Activated CD4-positive, CD25-positive, alpha-beta regulatory T cell treated with anti-CD3 and anti-CD28 coated beads, Interleukin-2, amount 50 U/mL, for 16 hours (primary cell): Measurements from ENCODE around the gene FYN.
"Not testable (repeated sequence)": the region's sequence is repeated elsewhere in the genome, so short reads cannot be mapped to it uniquely, and the experiment has no call there.

Experiments
- DNase-seq: peaks from one replicate; pipeline ENCODE4 v3.0.0-alpha.2; 2020; ENCODE audit warnings: low read depth, low spot score

FYN gene

GRCh38 chr6:111661541-111662061 lies 211.7 kb downstream of the FYN start:
- DNase-seq: no peak

GRCh38 chr6:111660531-111660930 lies 212.7 kb downstream of the FYN start:
- no peak for DNase-seq

- no peak for DNase-seq
Observed at GRCh38 chr6:111658462-111659154, 214.6 kb downstream of the FYN start.

- no peak for DNase-seq
Observed at GRCh38 chr6:111657146-111657545, 216.1 kb downstream of the FYN start.

- no peak for DNase-seq
Observed at GRCh38 chr6:111653979-111654378, 219.3 kb downstream of the FYN start.

- no peak for DNase-seq
Observed at GRCh38 chr6:111653434-111653833, 219.8 kb downstream of the FYN start.

- DNase-seq: no peak
Observed at GRCh38 chr6:111652156-111652555, 221.1 kb downstream of the FYN start.

- no peak for DNase-seq
Observed at GRCh38 chr6:111651185-111652034, 221.8 kb downstream of the FYN start.

GRCh38 chr6:111650049-111650448 lies 223.2 kb downstream of the FYN start:
- DNase-seq: no peak

GRCh38 chr6:111648100-111648499 lies 225.2 kb downstream of the FYN start:
- no peak for DNase-seq

GRCh38 chr6:111646942-111647341 lies 226.3 kb downstream of the FYN start:
- no peak for DNase-seq

GRCh38 chr6:111646034-111646433 lies 227.2 kb downstream of the FYN start:
- no peak for DNase-seq

- DNase-seq: no peak
Observed at GRCh38 chr6:111644893-111645430, 228.3 kb downstream of the FYN start.

- DNase-seq: no peak
Observed at GRCh38 chr6:111642463-111643158, 230.6 kb downstream of the FYN start.

GRCh38 chr6:111639266-111639665 lies 234.0 kb downstream of the FYN start:
- no peak for DNase-seq

- not testable (repeated sequence) for DNase-seq
Observed at GRCh38 chr6:111634981-111635380, 238.3 kb downstream of the FYN start.

- no peak for DNase-seq
Observed at GRCh38 chr6:111633822-111634221, 239.4 kb downstream of the FYN start.

- DNase-seq: no peak
Observed at GRCh38 chr6:111632468-111633247, 240.6 kb downstream of the FYN start.

GRCh38 chr6:111631903-111632460 lies 241.3 kb downstream of the FYN start:
- no peak for DNase-seq

GRCh38 chr6:111631018-111631417 lies 242.2 kb downstream of the FYN start:
- no peak for DNase-seq
